Measurements from ENCODE around the gene SNX7.

GRCh38 chr1:98709906-98710305 is 48.4 kb downstream of the SNX7 start:
- TF ChIP-seq GATA2 (IDR thresholded peaks at IDR 0.05; ENCODE audit: low read depth, low read length) (no peak), GATA3 (IDR thresholded peaks at IDR 0.05; ENCODE audit: low read depth, low read length) (no peak)

All from SH-SY5Y (cell line).